GM20431 (cell line): Measurements from ENCODE around the gene TENT5A.

Experiments
- in situ Hi-C: fragments of 300-500 bp; cut with MseI, MboI; formaldehyde crosslinking; loops from one replicate; pipeline ENCODE4 v1.15.0; 2020; ENCODE audit warnings: low sequenced_read_pairs; ENCODE audit not compliant: unreplicated experiment

TENT5A gene

GRCh38 chr6:81772741-81773140 is 20.3 kb upstream of the TENT5A start:
- in situ Hi-C loops, result no loop called here

- in situ Hi-C loops, result no loop called here
Measured at GRCh38 chr6:81771097-81771496, 18.6 kb upstream of the TENT5A start.

DNA sequence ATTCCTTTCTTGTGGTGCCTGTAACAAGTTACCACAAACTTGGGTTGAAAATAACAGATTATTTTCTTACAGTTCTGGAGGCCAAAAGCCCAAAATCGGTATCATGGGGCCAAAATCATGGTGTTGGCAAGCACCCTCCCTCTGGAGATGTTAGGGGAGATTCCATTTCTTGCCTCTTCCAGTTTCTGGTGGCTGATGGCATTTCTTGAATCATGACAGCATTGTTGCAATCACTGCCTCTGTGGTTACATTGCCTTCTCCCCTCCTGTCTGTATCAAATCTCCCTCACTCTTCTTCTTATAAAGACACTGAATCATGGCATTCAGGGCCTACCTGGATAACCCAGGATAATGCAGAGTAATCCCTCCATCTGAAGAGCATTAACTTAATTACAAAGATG is 17.9 kb upstream of the TENT5A start:
- in situ Hi-C loops, result no loop called here

DNA sequence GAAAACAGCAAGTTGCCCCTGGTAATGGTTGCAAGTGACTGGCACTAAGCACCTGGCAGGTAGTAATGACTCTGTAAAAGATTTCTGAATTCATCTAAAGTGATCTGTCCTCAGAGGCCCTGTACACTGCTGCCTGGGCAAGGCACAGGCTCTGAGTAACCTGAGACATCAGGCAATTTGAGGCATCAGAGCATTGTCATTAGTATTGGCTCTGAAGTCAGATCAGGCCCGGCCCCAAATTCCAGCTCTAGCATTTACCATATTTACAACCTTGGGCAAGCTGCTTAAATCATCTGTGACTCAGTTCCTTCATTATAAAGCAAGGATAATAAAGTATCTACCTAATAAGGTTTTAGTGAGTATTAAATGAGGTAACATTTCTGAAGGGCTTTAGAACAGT is 17.3 kb upstream of the TENT5A start:
- in situ Hi-C loops, result no loop called here

DNA sequence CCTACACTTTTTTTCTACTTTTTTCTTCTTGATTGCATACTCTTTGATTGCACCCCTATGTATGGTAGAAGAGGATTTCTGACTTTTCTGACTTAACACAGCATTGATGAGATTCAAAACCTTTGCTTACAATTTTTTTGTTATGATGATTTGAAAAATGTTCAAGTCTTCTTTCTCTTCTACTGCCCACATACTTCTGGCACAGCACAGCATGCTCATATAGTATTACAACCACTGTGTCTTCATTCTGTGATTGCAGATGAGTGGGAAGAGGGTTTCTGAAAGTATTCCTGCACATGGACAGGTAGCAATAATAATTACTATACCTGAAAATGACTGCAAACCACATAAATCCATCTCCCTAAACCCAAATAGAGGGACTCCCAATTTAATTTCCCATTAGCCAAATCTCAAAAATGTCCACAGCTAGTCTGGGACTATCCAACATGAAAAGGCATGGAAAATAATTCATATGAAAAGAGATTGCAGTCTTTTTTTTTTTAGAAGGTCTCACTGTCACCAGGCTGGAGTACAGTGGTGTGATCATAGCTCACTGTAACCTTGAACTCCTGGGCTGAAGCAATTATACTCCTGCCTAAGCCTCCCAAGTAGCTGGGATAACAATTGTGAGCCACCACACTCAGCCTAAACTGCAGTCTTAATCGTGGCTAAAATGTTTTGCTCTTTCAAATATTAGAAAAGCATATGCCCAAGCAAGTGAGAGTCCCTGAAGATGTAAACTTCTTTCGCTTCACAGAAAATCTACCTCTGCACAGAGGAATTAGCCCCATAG is 15.9 kb upstream of the TENT5A start:
- in situ Hi-C loops, result no loop called here

- in situ Hi-C loops, result no loop called here
Measured at GRCh38 chr6:81767163-81767891, 14.8 kb upstream of the TENT5A start.

- in situ Hi-C loops, result no loop called here
Measured at GRCh38 chr6:81766482-81767069, 14.1 kb upstream of the TENT5A start.

DNA sequence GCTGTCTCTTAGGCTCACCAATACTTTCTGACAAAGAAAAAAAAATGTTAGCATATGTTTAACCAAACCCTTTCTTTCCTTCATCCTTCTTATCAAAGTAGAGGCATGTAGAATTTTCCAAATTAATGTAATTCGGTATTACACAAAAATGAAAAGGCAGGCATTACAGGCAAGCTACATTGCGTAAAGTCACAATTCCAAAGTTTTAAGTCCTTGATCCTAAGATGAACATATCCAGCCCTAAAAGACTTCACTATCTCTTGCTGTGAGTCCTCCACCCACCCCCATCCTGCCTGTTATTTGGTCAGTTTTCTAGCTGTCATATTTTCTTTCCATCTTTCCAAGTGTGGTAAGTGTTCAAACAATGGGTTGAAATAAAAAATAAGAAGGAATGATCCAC is 12.1 kb upstream of the TENT5A start:
- in situ Hi-C loops, result no loop called here

- in situ Hi-C loops, result no loop called here
Measured at GRCh38 chr6:81763968-81764367, 11.5 kb upstream of the TENT5A start.

DNA sequence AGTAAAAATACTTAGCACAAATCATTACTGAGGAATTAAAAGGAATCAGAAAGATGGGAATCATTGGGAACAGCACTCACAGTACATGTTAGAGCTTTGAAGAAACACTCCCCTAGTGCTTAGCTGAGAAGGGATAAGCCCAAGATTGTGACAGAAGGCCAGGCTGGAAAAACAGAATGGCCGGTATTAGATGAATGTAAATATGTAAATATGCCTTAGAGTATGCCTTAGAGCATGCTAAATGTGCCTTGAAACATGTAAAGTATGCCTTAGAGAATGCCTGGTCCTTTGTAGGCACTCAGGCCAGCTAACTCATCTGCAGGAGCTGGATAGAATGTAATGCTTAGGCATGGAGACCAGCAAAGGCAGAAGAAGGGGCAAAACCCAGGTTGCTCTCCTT is 10.6 kb upstream of the TENT5A start:
- in situ Hi-C loops, result no loop called here

DNA sequence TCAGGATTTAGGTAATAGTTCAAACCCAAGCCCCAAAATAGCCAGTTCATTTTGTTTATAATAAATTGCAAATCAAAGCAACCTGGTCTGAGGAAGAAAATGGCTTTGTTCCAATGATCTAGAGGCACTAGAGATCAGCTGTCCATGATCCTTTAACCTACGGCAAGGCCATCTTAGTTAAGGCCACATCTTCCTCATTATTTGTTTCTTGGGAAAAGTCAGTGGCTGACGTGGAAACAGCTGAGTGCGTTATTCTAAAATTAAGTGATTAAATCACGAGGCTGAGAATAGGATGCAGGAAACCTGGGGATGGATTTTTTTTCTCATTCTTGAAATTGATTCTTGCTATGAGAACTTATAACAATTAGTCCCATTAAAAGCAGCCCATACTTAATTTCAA is 10.1 kb upstream of the TENT5A start:
- in situ Hi-C loops, result no loop called here

- in situ Hi-C loops, result no loop called here
Measured at GRCh38 chr6:81762132-81762531, 9.7 kb upstream of the TENT5A start.

- in situ Hi-C loops, result no loop called here
Measured at GRCh38 chr6:81761197-81761596, 8.7 kb upstream of the TENT5A start.

- in situ Hi-C loops, result no loop called here
Measured at GRCh38 chr6:81759782-81760181, 7.3 kb upstream of the TENT5A start.

- in situ Hi-C loops, result no loop called here
Measured at GRCh38 chr6:81758221-81758620, 5.7 kb upstream of the TENT5A start.

DNA sequence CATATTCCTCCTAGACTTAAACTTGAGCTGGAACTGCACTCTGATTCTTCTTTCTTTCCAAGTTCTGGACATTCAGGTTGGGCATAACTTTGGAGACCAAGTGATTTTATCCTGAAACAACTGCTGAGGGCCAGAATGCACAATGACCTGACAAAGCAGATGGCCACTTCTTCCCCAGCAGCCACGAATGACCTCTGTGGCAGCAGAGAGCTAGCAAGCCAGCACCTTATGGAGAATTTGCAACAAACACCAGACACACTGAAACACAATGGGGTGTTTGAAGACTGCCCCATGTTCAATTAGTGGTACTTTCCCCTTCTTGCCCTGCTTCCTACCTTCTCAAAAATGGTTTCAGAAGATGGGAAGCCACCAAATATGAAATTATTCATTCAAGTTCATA is 4.2 kb upstream of the TENT5A start:
- in situ Hi-C loops, result no loop called here

DNA sequence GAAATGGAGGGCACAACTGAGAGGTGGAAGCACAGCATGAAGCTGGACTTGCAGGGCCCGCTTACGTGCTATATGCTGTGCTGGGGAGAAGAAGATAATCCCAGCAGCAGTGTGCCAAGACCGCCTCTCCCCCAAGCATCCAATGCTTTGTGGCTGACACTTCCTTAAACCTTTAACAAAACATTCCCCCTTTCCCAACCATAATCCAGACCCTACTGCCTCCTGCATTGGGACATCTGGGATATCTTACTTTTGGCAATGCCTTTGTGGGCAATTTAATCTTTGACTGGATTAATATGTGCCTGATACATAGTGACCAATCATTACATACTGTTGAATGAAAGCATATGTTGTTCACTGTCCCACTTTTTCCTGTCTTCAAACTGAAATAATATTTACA is 3.1 kb upstream of the TENT5A start:
- in situ Hi-C loops, result no loop called here

DNA sequence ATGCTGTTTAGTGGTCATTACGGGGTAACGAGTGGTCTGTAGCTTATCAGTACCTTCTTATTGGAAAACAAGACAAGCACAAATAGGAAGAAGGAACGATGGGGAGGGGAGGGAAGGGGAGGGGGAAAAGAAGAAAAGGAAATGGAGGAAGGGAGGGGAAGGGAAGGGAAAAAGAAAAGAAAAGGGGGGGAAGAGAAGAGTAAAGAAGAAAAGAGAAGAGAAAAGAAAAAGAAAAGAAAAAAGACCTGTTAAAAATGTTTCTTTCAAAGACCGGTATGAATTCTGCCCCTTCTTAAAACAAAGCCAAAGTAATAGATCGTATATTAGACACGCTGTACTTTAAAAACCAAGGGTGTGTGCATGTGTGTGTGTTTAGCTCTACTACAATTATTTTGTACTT is 2.4 kb upstream of the TENT5A start:
- in situ Hi-C loops, result no loop called here

- in situ Hi-C loops, result no loop called here
Measured at GRCh38 chr6:81753711-81754577, 1.5 kb upstream of the TENT5A start.

GRCh38 chr6:81752921-81753710 is 635 bp upstream of the TENT5A start:
- in situ Hi-C loops, result no loop called here
